Endothelial cell of umbilical vein (primary cell): Measurements from ENCODE around the gene CCDC74B.
"Not testable (repeated sequence)": the region's sequence is repeated elsewhere in the genome, so short reads cannot be mapped to it uniquely, and the experiment has no call there.

Source experiments
- POLR2A ChIP-seq: IDR thresholded peaks from 2 replicates; pipeline ENCODE4 v1.6.1; 2012; ENCODE audit warnings: low read depth, mild to moderate bottlenecking, control low read depth, low read length
- TF ChIP-seq, protein P1 (sequence below), 2 donors: IDR thresholded peaks; 1 replicate in 1 of 2; 2 replicates in 1 of 2; pipeline ENCODE4 v1.5.1; 2011; ENCODE audit warnings: low read length in 2 of 2, mild to moderate bottlenecking in 2 of 2, moderate library complexity in 2 of 2, control low read depth in 1 of 2, inconsistent platforms in 1 of 2, low read depth in 1 of 2; ENCODE audit not compliant: insufficient read depth in 1 of 2; ENCODE audit errors: extremely low read depth in 1 of 2

DNA sequence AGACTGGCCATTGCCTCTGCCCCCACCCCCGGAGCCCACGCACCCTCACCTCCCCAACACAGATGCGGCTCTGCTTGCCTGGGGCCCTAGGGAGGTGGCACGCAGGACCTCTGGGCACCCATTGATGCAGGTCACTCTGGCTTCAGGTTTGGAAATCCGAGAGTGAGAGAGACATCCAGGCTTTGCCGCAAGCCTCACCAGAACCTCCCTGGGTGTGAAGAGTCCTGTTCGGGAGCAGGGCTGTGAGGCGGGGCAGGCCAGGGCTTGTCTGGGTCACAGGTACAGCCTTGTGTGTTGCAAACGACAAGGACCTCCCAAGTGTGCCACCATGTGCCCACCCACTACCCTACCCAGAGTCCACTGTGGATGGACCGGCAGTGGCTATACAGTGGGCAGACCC, 8.4 kb downstream of the CCDC74B start:
- not testable (repeated sequence) for TF ChIP-seq POLR2A
- TF ChIP-seq, protein P1, sequence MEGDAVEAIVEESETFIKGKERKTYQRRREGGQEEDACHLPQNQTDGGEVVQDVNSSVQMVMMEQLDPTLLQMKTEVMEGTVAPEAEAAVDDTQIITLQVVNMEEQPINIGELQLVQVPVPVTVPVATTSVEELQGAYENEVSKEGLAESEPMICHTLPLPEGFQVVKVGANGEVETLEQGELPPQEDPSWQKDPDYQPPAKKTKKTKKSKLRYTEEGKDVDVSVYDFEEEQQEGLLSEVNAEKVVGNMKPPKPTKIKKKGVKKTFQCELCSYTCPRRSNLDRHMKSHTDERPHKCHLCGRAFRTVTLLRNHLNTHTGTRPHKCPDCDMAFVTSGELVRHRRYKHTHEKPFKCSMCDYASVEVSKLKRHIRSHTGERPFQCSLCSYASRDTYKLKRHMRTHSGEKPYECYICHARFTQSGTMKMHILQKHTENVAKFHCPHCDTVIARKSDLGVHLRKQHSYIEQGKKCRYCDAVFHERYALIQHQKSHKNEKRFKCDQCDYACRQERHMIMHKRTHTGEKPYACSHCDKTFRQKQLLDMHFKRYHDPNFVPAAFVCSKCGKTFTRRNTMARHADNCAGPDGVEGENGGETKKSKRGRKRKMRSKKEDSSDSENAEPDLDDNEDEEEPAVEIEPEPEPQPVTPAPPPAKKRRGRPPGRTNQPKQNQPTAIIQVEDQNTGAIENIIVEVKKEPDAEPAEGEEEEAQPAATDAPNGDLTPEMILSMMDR (IDR thresholded peaks at IDR 0.05; ENCODE audit: extremely low read depth in 1 of 2, insufficient read depth in 1 of 2, low read depth in 1 of 2, low read length in 2 of 2) = not testable (repeated sequence)
